Endodermal cell (in vitro differentiated cells): ENCODE results near the gene SPRR2D. TPM values are rescaled to one million over a fixed set of nuclear protein-coding genes. Genes with fewer than 3 reads are reported as not detected.
"Not testable (repeated sequence)": the region's sequence is repeated elsewhere in the genome, so short reads cannot be mapped to it uniquely, and the experiment has no call there.

ENCODE experiments used
- DNase-seq: peaks from one replicate; pipeline ENCODE4 v3.0.0-alpha.2; 2017
- H3K27ac ChIP-seq: 2 replicates; pipeline ENCODE4 v1.5.1; 2013; ENCODE audit warnings: mild to moderate bottlenecking, low read depth, low read length, moderate library complexity
- H3K27me3 ChIP-seq: 2 replicates; pipeline ENCODE4 v1.6.1; 2013; ENCODE audit warnings: mild to moderate bottlenecking, low read length, moderate library complexity; ENCODE audit not compliant: insufficient read depth, control insufficient read depth, poor library complexity, severe bottlenecking
- H3K36me3 ChIP-seq: 2 replicates; pipeline ENCODE4 v1.7.0; 2013; ENCODE audit warnings: mild to moderate bottlenecking, low read length, moderate library complexity; ENCODE audit not compliant: control insufficient read depth, insufficient read depth
- H3K4me1 ChIP-seq: one replicate; pipeline ENCODE4 v1.7.0; 2013; ENCODE audit warnings: low read length; ENCODE audit not compliant: control insufficient read depth, insufficient read depth
- H3K4me3 ChIP-seq: 2 replicates; pipeline ENCODE4 v1.5.1; 2013; ENCODE audit warnings: mild to moderate bottlenecking, low read length, moderate library complexity
- H3K9ac ChIP-seq: 2 replicates; pipeline ENCODE4 v1.6.1; 2013; ENCODE audit warnings: mild to moderate bottlenecking, low read length, moderate library complexity; ENCODE audit not compliant: poor library complexity, severe bottlenecking; ENCODE audit errors: extremely low read depth
- H3K9me3 ChIP-seq: 2 replicates; pipeline ENCODE4 v1.6.1; 2013; ENCODE audit warnings: mild to moderate bottlenecking, low read length, moderate library complexity; ENCODE audit not compliant: control insufficient read depth
- H3K27ac Mint-ChIP-seq: 2 replicates; pipeline ENCODE4 v1.8.0; 2020; ENCODE audit warnings: mixed read lengths
- H3K27me3 Mint-ChIP-seq: 2 replicates; pipeline ENCODE4 v1.8.0; 2021; ENCODE audit warnings: mild to moderate bottlenecking, mixed read lengths; ENCODE audit not compliant: insufficient read depth
- H3K36me3 Mint-ChIP-seq: 2 replicates; pipeline ENCODE4 v1.8.0; 2020; ENCODE audit warnings: low read depth, mixed read lengths
- H3K4me1 Mint-ChIP-seq: 2 replicates; pipeline ENCODE4 v1.8.0; 2020; ENCODE audit warnings: mixed read lengths
- H3K4me3 Mint-ChIP-seq: 2 replicates; pipeline ENCODE4 v1.8.0; 2020; ENCODE audit warnings: mild to moderate bottlenecking, moderate library complexity, mixed read lengths
- H3K9me3 Mint-ChIP-seq: 2 replicates; pipeline ENCODE4 v1.8.0; 2020; ENCODE audit warnings: mild to moderate bottlenecking, mixed read lengths
- CTCF ChIP-seq: fragments of 200-600 bp; sonication (generic); conservative IDR thresholded peaks from 2 replicates; pipeline ENCODE4 v1.5.0; 2021; ENCODE audit warnings: antibody characterized with exemption, mild to moderate bottlenecking
- WGBS, 2 experiments: methylation state at CpG; one replicate each; pipeline versions ENCODE4 v1.1.5 to v1.1.7; 2013; ENCODE audit warnings: missing lambda C conversion rate in 2 of 2, mixed read lengths in 1 of 2; ENCODE audit not compliant: insufficient coverage in 1 of 2, insufficient read length in 1 of 2; 5-methylcytosine and 5-hydroxymethylcytosine counted together
- total RNA-seq, 2 donors: library from RNA; stranded (reverse); fragmentation: NEBNext Ultra II Directional in 1 of 2; extraction: Animal tissue kit (Norgen Biotek cat#: 25700) in 1 of 2; gene quantifications; 2 replicates in 1 of 2; 3 replicates in 1 of 2; pipeline ENCODE4 v1.2.1, GENCODE V29; 2021

The SPRR2D gene
- total RNA-seq, 2 donors from 2014 or later: 0.42 TPM; not detected in 1

- Mint-ChIP-seq H3K4me1 (peaks cover 16% of the 10 kb centered on the region), H3K36me3 (no peaks in the 10 kb centered on the region), H3K27ac (no peak overlapping the region), H3K4me3 (no peak overlapping the region), H3K9me3 (peaks cover 16% of the 10 kb centered on the region), H3K27me3 (no peaks in the 10 kb centered on the region)
- H3K4me3 ChIP-seq: no peak overlapping the region
- H3K27me3 ChIP-seq: no peaks in the 10 kb centered on the region
- H3K36me3 ChIP-seq: no peaks in the 10 kb centered on the region
- no peak overlapping the region for H3K27ac ChIP-seq
- 81 to 89% methylated on average over 7 of the region's 7 CpGs for WGBS, 2 experiments
- no peaks in the 10 kb centered on the region for H3K9me3 ChIP-seq
- H3K9ac ChIP-seq: no peak overlapping the region
- peaks cover 4% of the 10 kb centered on the region for H3K4me1 ChIP-seq
- DNase-seq: no peak
- TF ChIP-seq CTCF: no peak
Measured at GRCh38 chr1:153023109-153023508, 17.8 kb downstream of the SPRR2D start.

- not testable (repeated sequence) for H3K36me3 ChIP-seq, H3K27ac ChIP-seq, H3K36me3 Mint-ChIP-seq, H3K27me3 ChIP-seq, H3K4me3 Mint-ChIP-seq, H3K9me3 ChIP-seq, H3K4me3 ChIP-seq, H3K27me3 Mint-ChIP-seq, H3K9ac ChIP-seq, DNase-seq, H3K4me1 ChIP-seq
- Mint-ChIP-seq H3K9me3 (peaks cover 16% of the 10 kb centered on the region), H3K4me1 (peaks cover 16% of the 10 kb centered on the region), H3K27ac (peak overlapping the region; percentile 70)
- 80 to 90% methylated on average over 1 to 9 of the region's 9 CpGs for WGBS, 2 experiments
Measured at GRCh38 chr1:153022340-153022739, 18.6 kb downstream of the SPRR2D start.

GRCh38 chr1:153021829-153022228 lies 19.1 kb downstream of the SPRR2D start:
- WGBS, 2 experiments: 67 to 100% methylated on average over 2 of the region's 2 CpGs
- peaks cover 16% of the 10 kb centered on the region for H3K9me3 Mint-ChIP-seq
- not testable (repeated sequence) for DNase-seq, H3K4me3 ChIP-seq, H3K27ac ChIP-seq, H3K4me3 Mint-ChIP-seq, H3K36me3 ChIP-seq, H3K9me3 ChIP-seq, H3K27me3 Mint-ChIP-seq, H3K36me3 Mint-ChIP-seq, H3K4me1 ChIP-seq, H3K27me3 ChIP-seq, H3K9ac ChIP-seq
- peak overlapping the region; percentile 70 for H3K27ac Mint-ChIP-seq
- H3K4me1 Mint-ChIP-seq: peaks cover 16% of the 10 kb centered on the region

GRCh38 chr1:153011235-153011758 lies 29.6 kb downstream of the SPRR2D start:
- H3K36me3 Mint-ChIP-seq: not testable (repeated sequence)

More at GRCh38 chr1:153011235-153011758, 29.6 kb downstream of the SPRR2D start:
- not testable (repeated sequence) for H3K27me3 Mint-ChIP-seq, H3K36me3 ChIP-seq, H3K4me1 Mint-ChIP-seq, H3K9ac ChIP-seq, H3K4me1 ChIP-seq, H3K4me3 Mint-ChIP-seq, H3K4me3 ChIP-seq, H3K27ac Mint-ChIP-seq, H3K27me3 ChIP-seq, DNase-seq, H3K27ac ChIP-seq
- H3K9me3 ChIP-seq: peaks cover 27% of the 10 kb centered on the region
- WGBS, 2 experiments: 76 to 85% methylated on average over 7 to 8 of the region's 8 CpGs
- H3K9me3 Mint-ChIP-seq: peaks cover 27% of the 10 kb centered on the region
